RWPE1 (cell line): ENCODE measurements around the gene ITIH3.

Experiments used
- CTCF ChIA-PET: fragments of 350-600 bp; sonication (Branson Sonifier 250); formaldehyde crosslinking; extraction: SDS; loops from one replicate; lab custom pipeline; 2021; lab: Yijun Ruan, JAX
- POLR2A ChIA-PET: fragments of 400-600 bp; formaldehyde crosslinking; extraction: SDS; loops from one replicate; lab custom pipeline; 2020; ENCODE audit warnings: antibody characterized with exemption; ENCODE audit not compliant: low non-redundant PET; lab: Yijun Ruan, JAX
- DNase-seq: peaks from one replicate; pipeline ENCODE4 v3.0.0; 2012; ENCODE audit warnings: low spot score
- H3K27ac ChIP-seq: fragments of 450-650 bp; 2 replicates; pipeline ENCODE4 v1.5.1; 2017
- TF ChIP-seq, protein P1 (sequence below): fragments of 450-650 bp; conservative IDR thresholded peaks from 2 replicates; pipeline ENCODE4 v1.5.1; 2017; ENCODE audit warnings: low read depth, mild to moderate bottlenecking

Gene ITIH3

GRCh38 chr3:52817860-52818259 lies 23.3 kb downstream of the ITIH3 start:
- POLR2A ChIA-PET: no interaction called here
- TF ChIP-seq, protein P1, sequence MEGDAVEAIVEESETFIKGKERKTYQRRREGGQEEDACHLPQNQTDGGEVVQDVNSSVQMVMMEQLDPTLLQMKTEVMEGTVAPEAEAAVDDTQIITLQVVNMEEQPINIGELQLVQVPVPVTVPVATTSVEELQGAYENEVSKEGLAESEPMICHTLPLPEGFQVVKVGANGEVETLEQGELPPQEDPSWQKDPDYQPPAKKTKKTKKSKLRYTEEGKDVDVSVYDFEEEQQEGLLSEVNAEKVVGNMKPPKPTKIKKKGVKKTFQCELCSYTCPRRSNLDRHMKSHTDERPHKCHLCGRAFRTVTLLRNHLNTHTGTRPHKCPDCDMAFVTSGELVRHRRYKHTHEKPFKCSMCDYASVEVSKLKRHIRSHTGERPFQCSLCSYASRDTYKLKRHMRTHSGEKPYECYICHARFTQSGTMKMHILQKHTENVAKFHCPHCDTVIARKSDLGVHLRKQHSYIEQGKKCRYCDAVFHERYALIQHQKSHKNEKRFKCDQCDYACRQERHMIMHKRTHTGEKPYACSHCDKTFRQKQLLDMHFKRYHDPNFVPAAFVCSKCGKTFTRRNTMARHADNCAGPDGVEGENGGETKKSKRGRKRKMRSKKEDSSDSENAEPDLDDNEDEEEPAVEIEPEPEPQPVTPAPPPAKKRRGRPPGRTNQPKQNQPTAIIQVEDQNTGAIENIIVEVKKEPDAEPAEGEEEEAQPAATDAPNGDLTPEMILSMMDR: no peak
- no peak overlapping the region for H3K27ac ChIP-seq
- CTCF ChIA-PET: no interaction called here
- DNase-seq: no peak

GRCh38 chr3:52819936-52820335 lies 25.3 kb downstream of the ITIH3 start:
- ChIA-PET CTCF (no interaction called here), POLR2A (no interaction called here)
- TF ChIP-seq, protein P1: no peak
- DNase-seq: no peak
- H3K27ac ChIP-seq: no peak overlapping the region

GRCh38 chr3:52820736-52821135 lies 26.1 kb downstream of the ITIH3 start:
- no peak for DNase-seq
- TF ChIP-seq, protein P1: no peak
- ChIA-PET POLR2A (interaction anchor here (0.6 kb wide), 1 partner anchor 29 kb away, joined by 3 read pairs; no protein-coding TSS in a partner anchor), CTCF (interaction anchor here (0.8 kb wide), 1 partner anchor 9 kb away, joined by 3 read pairs; no protein-coding TSS in a partner anchor)
- no peak overlapping the region for H3K27ac ChIP-seq

- CTCF ChIA-PET: interaction anchor here (0.6 to 0.8 kb wide), 2 partner anchors 32 to 101 kb away, joined by 3 to 4 read pairs; no protein-coding TSS in a partner anchor
These were observed 27.8 kb downstream of the ITIH3 start for GRCh38 chr3:52822363-52822762.

DNA sequence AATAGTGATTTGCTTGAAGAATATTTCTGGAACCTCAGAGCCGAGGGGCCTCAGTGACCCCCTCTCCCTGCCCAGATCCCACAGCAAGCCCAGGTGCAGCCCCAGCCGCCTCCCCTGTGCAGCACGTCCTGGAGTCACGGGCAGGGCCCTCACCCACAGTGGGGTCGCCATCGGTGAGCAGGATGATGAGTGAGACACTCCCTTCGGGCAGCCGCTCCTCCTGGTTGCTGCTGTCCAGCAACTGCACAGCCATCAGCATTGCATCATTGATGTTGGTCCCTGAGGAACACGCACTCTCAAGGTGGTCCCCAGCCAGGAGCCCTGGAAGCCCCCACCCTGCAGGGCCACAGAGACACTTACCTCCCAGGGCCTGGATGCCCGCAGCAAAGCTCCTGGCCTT lies 29.4 kb downstream of the ITIH3 start:
- DNase-seq: no peak
- no peak overlapping the region for H3K27ac ChIP-seq
- CTCF ChIA-PET: no interaction called here
- TF ChIP-seq, protein P1: no peak
- POLR2A ChIA-PET: no interaction called here

More at GRCh38 chr3:52822363-52822762, 27.8 kb downstream of the ITIH3 start:
- no peak for DNase-seq
- H3K27ac ChIP-seq: no peak overlapping the region
- TF ChIP-seq, protein P1: no peak
- POLR2A ChIA-PET: no interaction called here

DNA sequence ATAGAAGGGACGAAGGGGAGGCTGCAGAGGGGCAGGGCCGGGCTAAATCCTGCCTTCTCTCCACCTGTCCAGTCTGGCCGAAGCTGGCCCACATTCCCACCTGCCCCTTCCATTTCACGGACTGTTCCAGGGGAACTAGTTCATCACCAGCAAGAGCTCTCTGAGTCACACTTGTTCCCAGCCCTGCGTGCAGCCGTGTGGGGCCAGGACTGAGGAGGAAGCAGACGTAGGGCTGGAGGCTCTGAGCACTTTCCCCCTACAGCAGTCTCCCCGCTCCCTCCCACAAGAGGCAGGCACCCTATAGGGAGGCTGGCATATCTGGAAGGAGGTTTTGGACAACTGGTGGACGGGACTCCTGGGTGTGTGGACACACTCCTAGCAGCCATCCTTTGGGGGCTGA lies 32.8 kb downstream of the ITIH3 start:
- CTCF ChIA-PET: no interaction called here
- no peak overlapping the region for H3K27ac ChIP-seq
- DNase-seq: no peak
- TF ChIP-seq, protein P1: no peak
- POLR2A ChIA-PET: no interaction called here
